ENCODE data around the gene PLEKHA6. TPM values are rescaled to one million over a fixed set of nuclear protein-coding genes. Genes with fewer than 3 reads are reported as not detected.

PLEKHA6 gene
- total RNA-seq, 1 experiment from 2014 or later: 2.1 TPM

DNA sequence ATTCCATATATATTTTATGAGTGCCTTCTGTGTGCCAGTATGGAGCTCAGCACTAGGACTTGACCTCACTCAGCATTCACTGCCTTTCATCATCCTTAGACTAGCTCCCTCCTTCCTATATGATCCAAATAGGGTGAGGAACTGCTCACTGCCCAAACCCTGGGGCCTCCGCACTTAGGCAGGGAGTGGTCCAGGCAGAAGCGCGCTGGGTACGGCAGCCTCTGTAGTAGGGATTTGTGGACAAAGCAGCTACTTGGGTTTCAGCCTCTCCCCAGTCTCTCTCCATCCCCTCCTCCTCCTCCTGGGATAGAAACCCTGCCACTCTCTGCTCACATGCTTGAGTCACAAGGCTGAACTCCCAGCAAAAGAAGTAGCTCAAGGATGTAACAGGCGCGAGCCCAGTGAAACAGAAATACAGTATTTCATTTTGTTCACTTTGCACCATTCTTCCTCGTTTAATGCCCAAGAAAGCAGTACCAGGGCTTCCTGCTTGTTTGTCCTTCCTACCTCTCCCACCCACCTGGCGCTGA lies 32.9 kb downstream of the PLEKHA6 start:
- H3T11ph ChIP-seq (ENCODE audit: low read length): no peak overlapping the region
- H3K79me2 ChIP-seq (ENCODE audit: insufficient read depth, low read length): no peaks in the 10 kb centered on the region
- peaks cover 14 to 19% of the 10 kb centered on the region in 2 experiments for H3K4me1 Mint-ChIP-seq
- H3K14ac ChIP-seq (ENCODE audit: insufficient read depth, low read length): no peak overlapping the region
- no peaks in the 10 kb centered on the region for H3K23me2 ChIP-seq (ENCODE audit: insufficient read length, low read depth, low read length, poor library complexity, severe bottlenecking)
- H2AK5ac ChIP-seq (ENCODE audit: insufficient read length, low read length): no peak overlapping the region
- no peak overlapping the region for H4K91ac ChIP-seq (ENCODE audit: insufficient read length, low read depth, low read length)
- peaks cover 3% of the 10 kb centered on the region; the same call in 1 of the 2 replicates for H3K27me3 Mint-ChIP-seq (ENCODE audit: low read depth)
- no peak overlapping the region for H3K27ac ChIP-seq (ENCODE audit: insufficient read length, low read depth, low read length)
- H3K4me1 ChIP-seq (ENCODE audit: insufficient read depth, low read length): no peaks in the 10 kb centered on the region
- no CpG with 5 or more reads among the region's 8 CpGs for WGBS (ENCODE audit: extremely low coverage, insufficient read length, low lambda C conversion rate)
- H3K4ac ChIP-seq (ENCODE audit: low read depth, low read length): no peak overlapping the region
- H3K79me1 ChIP-seq (ENCODE audit: insufficient read depth, low read depth, low read length, poor library complexity, severe bottlenecking): no peaks in the 10 kb centered on the region
- H2AFZ ChIP-seq (ENCODE audit: low read length): no peak overlapping the region
- TF ChIP-seq, protein P1, sequence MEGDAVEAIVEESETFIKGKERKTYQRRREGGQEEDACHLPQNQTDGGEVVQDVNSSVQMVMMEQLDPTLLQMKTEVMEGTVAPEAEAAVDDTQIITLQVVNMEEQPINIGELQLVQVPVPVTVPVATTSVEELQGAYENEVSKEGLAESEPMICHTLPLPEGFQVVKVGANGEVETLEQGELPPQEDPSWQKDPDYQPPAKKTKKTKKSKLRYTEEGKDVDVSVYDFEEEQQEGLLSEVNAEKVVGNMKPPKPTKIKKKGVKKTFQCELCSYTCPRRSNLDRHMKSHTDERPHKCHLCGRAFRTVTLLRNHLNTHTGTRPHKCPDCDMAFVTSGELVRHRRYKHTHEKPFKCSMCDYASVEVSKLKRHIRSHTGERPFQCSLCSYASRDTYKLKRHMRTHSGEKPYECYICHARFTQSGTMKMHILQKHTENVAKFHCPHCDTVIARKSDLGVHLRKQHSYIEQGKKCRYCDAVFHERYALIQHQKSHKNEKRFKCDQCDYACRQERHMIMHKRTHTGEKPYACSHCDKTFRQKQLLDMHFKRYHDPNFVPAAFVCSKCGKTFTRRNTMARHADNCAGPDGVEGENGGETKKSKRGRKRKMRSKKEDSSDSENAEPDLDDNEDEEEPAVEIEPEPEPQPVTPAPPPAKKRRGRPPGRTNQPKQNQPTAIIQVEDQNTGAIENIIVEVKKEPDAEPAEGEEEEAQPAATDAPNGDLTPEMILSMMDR (conservative IDR thresholded peaks at IDR 0.05): no peak
- no peak for DNase-seq
- H3K18ac ChIP-seq (ENCODE audit: insufficient read length, low read depth, low read length): no peak overlapping the region
- no peak overlapping the region for H3K56ac ChIP-seq (ENCODE audit: insufficient read length, low read depth, low read length)
- no peak overlapping the region for H3K9ac ChIP-seq (ENCODE audit: extremely low read depth, insufficient read length, low read length)
- no peak overlapping the region for H2BK12ac ChIP-seq (ENCODE audit: insufficient read length, low read depth, low read length)
- H4K20me1 ChIP-seq (ENCODE audit: control insufficient read depth, insufficient read depth, insufficient read length): no peaks in the 10 kb centered on the region
- H3K9me3 ChIP-seq (ENCODE audit: control insufficient read depth, low read depth, low read length): no peaks in the 10 kb centered on the region
- no peak overlapping the region for H2BK15ac ChIP-seq (ENCODE audit: low read depth, low read length)
- no peaks in the 10 kb centered on the region for H3K9me3 Mint-ChIP-seq
- H4K5ac ChIP-seq (ENCODE audit: insufficient read length, low read depth, low read length): no peak overlapping the region
- H2BK20ac ChIP-seq (ENCODE audit: low read depth, low read length, poor library complexity, severe bottlenecking): no peak overlapping the region
- no peak overlapping the region for H3K4me3 Mint-ChIP-seq
- no peak overlapping the region for H2BK5ac ChIP-seq (ENCODE audit: insufficient read length, low read length)
- H3K36me3 Mint-ChIP-seq (ENCODE audit: insufficient read depth in 1 of 3, low read depth in 3 of 3): no peaks in the 10 kb centered on the region; a peak in 2 of 7 replicates
- no peak overlapping the region for H3K4me2 ChIP-seq (ENCODE audit: insufficient read depth, insufficient read length, low read length)
- no peak overlapping the region for H2BK120ac ChIP-seq (ENCODE audit: low read depth, low read length, poor library complexity, severe bottlenecking)
- no peak overlapping the region; a peak in 1 of 7 replicates for H3K27ac Mint-ChIP-seq
- H3K23ac ChIP-seq (ENCODE audit: insufficient read length, low read depth, low read length): no peak overlapping the region
- H4K8ac ChIP-seq (replicated peaks; ENCODE audit: insufficient read length, low read depth, low read length): no peak overlapping the region
- no peaks in the 10 kb centered on the region for H3K27me3 ChIP-seq (ENCODE audit: insufficient read depth, low read length)
